A673 (cell line): Measurements from ENCODE around the gene TFAP2D. TPM values are rescaled to one million over a fixed set of nuclear protein-coding genes. Genes with fewer than 3 reads are reported as not detected.
A peak's percentile ranks its signal among the peaks of the same experiment; 100 is the strongest.

Source experiments
- BruUV-seq: library from RNA; stranded (reverse); fragments of 400-500 nt; replicated peaks from 2 replicates; lab custom pipeline; 2021; lab: Mats Ljungman, UMichigan
- CTCF ChIA-PET: fragments of 300-600 bp; sonication (Branson Sonifier 250); formaldehyde crosslinking; loops from one replicate; lab custom pipeline; 2022; ENCODE audit warnings: antibody characterized with exemption; lab: Charles Lee
- POLR2A ChIA-PET: fragments of 300-600 bp; sonication (Branson Sonifier 250); formaldehyde crosslinking; loops from one replicate; lab custom pipeline; 2022; ENCODE audit warnings: antibody characterized with exemption; ENCODE audit not compliant: low non-redundant PET; lab: Charles Lee
- DNase-seq: peaks from one replicate; pipeline ENCODE4 v3.0.0-alpha.2; 2015; ENCODE audit warnings: low spot score
- H3K27ac ChIP-seq: fragments of 200-600 bp; sonication (generic); 2 replicates; pipeline ENCODE4 v1.5.1; 2016; ENCODE audit warnings: mixed run types, low read depth, mild to moderate bottlenecking, mixed read lengths, antibody characterized with exemption, low read length; ENCODE audit not compliant: poor library complexity, severe bottlenecking
- H3K27me3 ChIP-seq: fragments of 200-600 bp; sonication (generic); replicated peaks from 2 replicates; pipeline ENCODE4 v1.6.1; 2017; ENCODE audit warnings: mixed run types, low read depth, mild to moderate bottlenecking, mixed read lengths, antibody characterized with exemption, low read length; ENCODE audit not compliant: insufficient read depth, poor library complexity
- H3K36me3 ChIP-seq: fragments of 200-600 bp; sonication (generic); 2 replicates; pipeline ENCODE4 v1.6.1; 2016; ENCODE audit warnings: mixed run types, mild to moderate bottlenecking, mixed read lengths, antibody characterized with exemption, low read length; ENCODE audit not compliant: insufficient read depth, poor library complexity, severe bottlenecking
- H3K4me1 ChIP-seq: fragments of 200-600 bp; sonication (generic); 2 replicates; pipeline ENCODE4 v1.6.1; 2017; ENCODE audit warnings: mixed run types, mild to moderate bottlenecking, mixed read lengths, antibody characterized with exemption, low read length; ENCODE audit not compliant: insufficient read depth, poor library complexity, severe bottlenecking
- H3K4me3 ChIP-seq: fragments of 200-600 bp; sonication (generic); 2 replicates; pipeline ENCODE4 v1.5.1; 2016; ENCODE audit warnings: low read depth, mixed run types, mild to moderate bottlenecking, mixed read lengths, low read length; ENCODE audit not compliant: poor library complexity, severe bottlenecking
- H3K9me3 ChIP-seq: fragments of 200-600 bp; sonication (generic); 2 replicates; pipeline ENCODE4 v1.6.1; 2016; ENCODE audit warnings: mixed run types, low read depth, mild to moderate bottlenecking, mixed read lengths, antibody characterized with exemption, low read length; ENCODE audit not compliant: poor library complexity, severe bottlenecking
- EZH2 ChIP-seq: fragments of 200-600 bp; sonication (generic); IDR thresholded peaks from 2 replicates; pipeline ENCODE4 v1.6.1; 2017; ENCODE audit warnings: borderline replicate concordance, low read depth, mild to moderate bottlenecking, mixed read lengths, antibody characterized with exemption, low read length; ENCODE audit not compliant: poor library complexity, severe bottlenecking
- intact Hi-C: fragments of 100-400 bp; cut with micrococcal nuclease; formaldehyde crosslinking; loops from one replicate; pipeline ENCODE4 v1.10.0; 2022; ENCODE audit not compliant: unreplicated experiment
- total RNA-seq: library from RNA; stranded (reverse); gene quantifications from 2 replicates; pipeline ENCODE4 v1.2.3, GENCODE V29; 2021
- TF ChIP-seq, protein P1 (sequence below): fragments of 300-800, 200-600 bp; sonication (generic); conservative IDR thresholded peaks from 2 replicates; pipeline ENCODE4 v1.5.1; 2017; ENCODE audit warnings: low read depth, mild to moderate bottlenecking, antibody characterized with exemption, low read length, moderate library complexity, mixed read lengths

The TFAP2D gene
- total RNA-seq, 1 experiment from 2014 or later, result not detected

DNA sequence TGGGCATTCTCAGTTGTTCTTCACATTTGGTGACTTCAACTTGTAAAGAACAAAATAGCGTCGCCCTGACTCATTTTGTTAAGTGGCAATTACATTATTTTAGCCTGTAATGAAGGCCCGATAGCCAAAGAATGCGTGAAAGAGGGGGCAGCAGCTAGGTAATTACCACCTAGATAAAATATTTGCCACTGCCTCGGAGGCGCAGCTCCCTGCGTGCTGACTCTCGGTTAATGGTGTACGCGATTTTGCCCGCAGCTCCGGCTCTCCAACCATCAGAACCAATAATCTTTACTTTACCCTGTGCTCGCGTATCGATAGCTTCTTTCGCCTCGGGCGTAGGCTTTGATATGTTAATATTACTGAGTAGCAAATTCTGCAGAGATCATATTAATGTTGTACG lies 8.7 kb downstream of the TFAP2D start:
- Histone ChIP-seq H3K36me3 (no peaks in the 10 kb centered on the region), H3K27ac (no peak overlapping the region), H3K9me3 (no peaks in the 10 kb centered on the region), H3K4me3 (no peak overlapping the region), H3K4me1 (no peaks in the 10 kb centered on the region), H3K27me3 (peaks cover 100% of the 10 kb centered on the region)
- BruUV-seq, result no TSS peak
- intact Hi-C loops, result no loop called here
- no peak for TF ChIP-seq EZH2
- TF ChIP-seq, protein P1, sequence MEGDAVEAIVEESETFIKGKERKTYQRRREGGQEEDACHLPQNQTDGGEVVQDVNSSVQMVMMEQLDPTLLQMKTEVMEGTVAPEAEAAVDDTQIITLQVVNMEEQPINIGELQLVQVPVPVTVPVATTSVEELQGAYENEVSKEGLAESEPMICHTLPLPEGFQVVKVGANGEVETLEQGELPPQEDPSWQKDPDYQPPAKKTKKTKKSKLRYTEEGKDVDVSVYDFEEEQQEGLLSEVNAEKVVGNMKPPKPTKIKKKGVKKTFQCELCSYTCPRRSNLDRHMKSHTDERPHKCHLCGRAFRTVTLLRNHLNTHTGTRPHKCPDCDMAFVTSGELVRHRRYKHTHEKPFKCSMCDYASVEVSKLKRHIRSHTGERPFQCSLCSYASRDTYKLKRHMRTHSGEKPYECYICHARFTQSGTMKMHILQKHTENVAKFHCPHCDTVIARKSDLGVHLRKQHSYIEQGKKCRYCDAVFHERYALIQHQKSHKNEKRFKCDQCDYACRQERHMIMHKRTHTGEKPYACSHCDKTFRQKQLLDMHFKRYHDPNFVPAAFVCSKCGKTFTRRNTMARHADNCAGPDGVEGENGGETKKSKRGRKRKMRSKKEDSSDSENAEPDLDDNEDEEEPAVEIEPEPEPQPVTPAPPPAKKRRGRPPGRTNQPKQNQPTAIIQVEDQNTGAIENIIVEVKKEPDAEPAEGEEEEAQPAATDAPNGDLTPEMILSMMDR, result no peak
- DNase-seq, result no peak
- ChIA-PET CTCF (no interaction called here), POLR2A (no interaction called here)

DNA sequence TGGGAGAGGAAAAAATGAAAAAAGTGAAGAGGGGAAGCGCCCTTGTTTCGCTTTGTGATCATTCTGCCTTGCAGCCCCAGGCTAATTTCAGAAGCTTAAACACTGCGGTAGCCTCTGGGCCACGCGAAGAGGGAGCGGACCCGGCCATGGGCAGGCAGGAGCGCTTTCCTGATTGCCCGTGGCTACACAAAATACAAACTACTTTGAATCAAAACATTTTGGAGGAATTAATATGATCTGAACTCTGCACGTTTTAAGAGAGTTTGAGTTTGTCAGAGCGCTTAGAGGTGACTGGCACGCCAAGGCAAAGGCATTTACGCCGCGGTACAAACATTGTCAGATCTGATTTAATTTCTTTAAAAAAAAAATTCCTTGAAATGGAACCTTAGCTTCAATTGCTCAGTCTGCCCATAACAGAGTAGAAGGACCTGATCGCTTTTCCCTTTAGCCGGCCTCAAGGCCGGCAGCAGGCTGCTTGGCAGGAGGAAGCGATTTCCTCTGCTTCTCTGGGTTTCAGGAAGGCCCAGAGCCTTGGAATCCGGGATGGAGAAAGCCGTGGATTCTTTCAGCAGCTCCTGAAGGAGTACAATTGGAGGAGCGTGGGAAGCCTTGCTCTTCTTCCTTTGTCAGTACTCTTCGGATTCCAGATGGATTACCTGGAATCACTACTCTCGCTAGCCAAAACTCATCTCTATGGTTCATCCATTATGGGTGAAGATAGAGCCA lies 9.7 kb downstream of the TFAP2D start:
- peaks cover 100% of the 10 kb centered on the region for H3K27me3 ChIP-seq
- intact Hi-C loops, result no loop called here
- ChIA-PET POLR2A (no interaction called here), CTCF (no interaction called here)
- DNase-seq, result no peak
- BruUV-seq, result no TSS peak
- H3K4me1 ChIP-seq, result no peaks in the 10 kb centered on the region
- TF ChIP-seq, protein P1, result no peak
- no peak for TF ChIP-seq EZH2
- H3K9me3 ChIP-seq, result no peaks in the 10 kb centered on the region
- no peaks in the 10 kb centered on the region for H3K36me3 ChIP-seq
- H3K27ac ChIP-seq, result no peak overlapping the region
- no peak overlapping the region for H3K4me3 ChIP-seq

DNA sequence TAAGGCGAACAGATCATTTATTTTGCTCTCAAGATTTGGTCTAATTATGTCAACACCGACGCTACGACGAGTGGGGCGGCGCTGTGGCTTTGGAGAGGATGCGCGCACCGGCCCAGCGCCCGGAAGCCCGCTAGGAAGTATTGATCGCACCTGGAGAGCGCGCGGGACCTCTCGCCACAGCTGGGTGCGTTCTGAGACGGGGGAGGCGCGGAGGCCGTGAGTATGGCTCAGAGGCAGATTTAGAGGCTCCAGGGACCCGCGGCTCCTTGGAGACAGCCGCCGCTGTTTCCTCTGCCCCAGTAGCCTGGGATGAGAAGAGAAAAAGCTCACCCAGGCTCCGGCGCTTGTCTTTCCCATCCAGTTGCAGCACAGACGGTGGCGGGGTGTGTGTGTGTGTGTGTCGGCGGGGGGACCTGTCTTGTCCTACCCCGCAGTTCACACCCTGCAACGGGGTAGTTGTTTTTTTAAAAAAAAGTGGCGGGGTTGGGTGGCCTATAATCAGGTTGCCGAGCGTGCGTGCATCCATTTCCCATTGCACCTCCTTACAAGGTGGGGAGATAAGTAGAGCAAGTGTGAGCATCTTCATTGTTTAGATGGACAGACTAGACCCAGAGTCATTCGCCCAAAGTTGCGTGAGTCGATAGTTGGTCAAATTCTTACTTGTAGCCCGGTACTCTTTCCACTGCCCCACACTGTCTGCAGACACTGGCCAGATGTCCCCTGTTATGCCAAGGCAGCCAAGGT lies 11.2 kb downstream of the TFAP2D start:
- Histone ChIP-seq H3K4me1 (no peaks in the 10 kb centered on the region), H3K27me3 (peaks cover 97% of the 10 kb centered on the region), H3K9me3 (no peaks in the 10 kb centered on the region), H3K36me3 (no peaks in the 10 kb centered on the region), H3K4me3 (no peak overlapping the region), H3K27ac (no peak overlapping the region)
- no TSS peak for BruUV-seq
- CTCF ChIA-PET, result no interaction called here
- TF ChIP-seq EZH2, result peak; percentile 76
- TF ChIP-seq, protein P1, result no peak
- no peak for DNase-seq
- POLR2A ChIA-PET, result no interaction called here
- intact Hi-C loops, result no loop called here
